GM21737 (cell line): Measurements from ENCODE around the gene AAK1.

ENCODE experiments used
- ATAC-seq: cut with Tn5 transposase; IDR thresholded peaks from one replicate; pipeline ENCODE4 v1.9.1; 2021; ENCODE audit warnings: mild to moderate bottlenecking, moderate library complexity; ENCODE audit not compliant: unreplicated experiment

The AAK1 gene

GRCh38 chr2:69546646-69547045 lies 96.9 kb downstream of the AAK1 start:
- no peak for ATAC-seq

DNA sequence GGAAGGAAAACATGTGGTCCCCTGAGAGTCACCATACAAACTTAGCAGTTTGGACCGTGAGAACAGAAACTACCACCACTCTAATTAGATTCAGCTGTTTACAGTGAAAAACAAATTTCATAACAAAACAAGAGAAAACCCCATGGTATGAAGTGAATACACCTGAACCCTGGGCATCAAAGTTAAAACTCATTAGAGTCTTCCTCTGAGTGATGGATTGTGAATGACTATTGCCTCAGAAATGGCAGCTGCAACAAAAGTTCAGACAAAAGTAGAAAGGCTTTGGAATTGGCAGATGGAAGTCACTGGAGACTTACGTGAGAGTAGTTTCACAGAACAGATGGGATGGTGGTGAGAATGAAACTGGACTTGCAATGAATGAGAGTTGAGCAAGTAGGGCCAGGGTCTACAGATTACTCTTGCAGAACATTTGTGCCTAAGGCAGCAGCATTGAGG lies 98.0 kb downstream of the AAK1 start:
- no peak for ATAC-seq

DNA sequence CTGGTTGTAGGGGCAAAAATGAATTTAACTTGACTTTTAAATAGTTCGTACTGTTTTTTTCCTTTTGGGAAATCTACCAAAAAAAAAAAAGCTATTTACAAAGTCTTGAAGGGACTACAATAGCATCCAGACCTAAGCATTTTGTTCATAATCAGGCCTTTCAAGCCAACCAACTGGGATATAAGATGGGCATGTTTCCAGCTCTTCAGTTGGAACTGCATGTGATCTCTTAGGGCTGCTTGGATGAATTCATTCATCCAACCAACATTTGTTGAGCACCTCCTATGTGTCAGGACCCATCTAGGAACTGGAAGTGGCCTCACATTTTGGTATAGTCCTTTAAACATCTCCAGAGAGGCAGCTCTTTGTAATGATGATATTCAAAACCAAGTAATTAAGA lies 98.6 kb downstream of the AAK1 start:
- ATAC-seq, result no peak

DNA sequence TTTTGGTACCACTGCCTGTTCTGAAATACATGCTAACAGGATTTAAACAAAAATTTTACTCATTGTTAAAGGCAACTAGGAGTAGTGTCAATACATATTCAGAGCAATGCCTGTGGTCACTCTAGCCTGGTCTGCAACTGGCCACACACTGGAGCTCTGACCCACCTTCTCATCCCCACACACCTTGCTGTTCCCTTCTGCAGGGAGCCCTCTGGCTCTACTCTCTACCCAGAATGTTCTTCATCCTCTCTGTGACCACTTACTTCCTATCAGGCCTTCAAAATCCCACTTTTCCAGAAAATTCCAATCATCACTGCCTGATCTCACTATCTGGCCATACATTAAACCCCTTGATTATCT lies 104.0 kb downstream of the AAK1 start:
- no peak for ATAC-seq

GRCh38 chr2:69538872-69539548 lies 104.5 kb downstream of the AAK1 start:
- ATAC-seq, result no peak

DNA sequence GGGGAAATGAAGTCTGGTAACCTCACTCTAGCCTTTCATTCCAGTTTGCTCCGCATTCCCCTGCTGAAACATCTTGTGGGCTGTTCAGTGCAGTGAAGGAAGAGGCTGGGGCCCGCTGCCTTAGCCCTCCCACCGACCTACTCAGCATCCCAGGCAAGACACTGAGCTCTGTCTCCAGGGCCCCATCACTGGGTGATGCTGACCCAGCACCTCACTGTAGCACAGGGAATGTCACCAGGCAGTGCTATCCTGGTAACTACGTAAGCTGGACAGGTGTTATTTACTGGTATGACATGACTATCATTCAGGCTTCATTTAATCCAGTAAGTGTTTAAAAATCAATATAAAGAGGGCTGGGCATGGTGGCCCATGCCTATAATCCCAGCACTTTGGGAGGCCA lies 105.3 kb downstream of the AAK1 start:
- ATAC-seq, result no peak

- no peak for ATAC-seq
Measured at GRCh38 chr2:69535817-69536241, 107.7 kb downstream of the AAK1 start.

DNA sequence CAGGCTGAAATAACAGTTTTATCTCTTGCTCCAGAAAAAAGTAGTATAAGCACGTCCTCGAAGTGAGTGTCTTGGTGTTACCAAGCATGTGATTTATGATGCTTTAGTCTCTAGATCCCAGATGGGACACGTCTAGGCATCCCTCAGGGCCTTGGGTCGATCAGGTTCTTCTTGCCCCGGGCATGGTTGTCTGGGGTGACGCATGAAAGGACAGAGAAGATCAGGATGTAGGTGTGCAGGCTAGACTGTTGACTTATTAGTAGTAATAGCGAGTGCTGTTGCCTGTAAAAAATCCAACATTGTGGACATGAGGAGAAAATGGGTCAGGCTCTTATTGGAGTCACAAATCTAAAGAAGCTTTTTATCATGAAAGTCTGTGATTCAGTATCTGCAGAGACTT lies 112.4 kb downstream of the AAK1 start:
- no peak for ATAC-seq

DNA sequence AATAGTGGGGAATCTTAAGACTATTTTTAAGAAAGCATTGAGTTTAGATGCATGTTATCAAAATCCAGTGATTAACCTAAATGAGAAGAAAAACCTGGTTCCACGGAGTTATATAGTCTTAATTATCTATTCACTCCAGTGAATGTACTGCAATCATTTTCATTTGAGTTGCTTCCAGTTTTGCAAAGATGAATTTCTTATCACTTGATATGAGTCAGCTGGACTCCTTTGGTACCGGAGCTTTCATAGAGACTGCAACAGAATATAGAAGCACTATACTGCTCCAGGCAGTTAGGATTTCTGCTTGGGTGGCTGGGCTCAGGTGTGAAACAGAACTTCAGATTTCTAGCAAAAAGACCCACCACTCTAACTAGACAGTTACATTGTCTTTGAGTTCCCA lies 114.1 kb downstream of the AAK1 start:
- ATAC-seq, result no peak

GRCh38 chr2:69525261-69525660 lies 118.3 kb downstream of the AAK1 start:
- no peak for ATAC-seq

- no peak for ATAC-seq
Measured at GRCh38 chr2:69524799-69525198, 118.7 kb downstream of the AAK1 start.

- ATAC-seq, result no peak
Measured at GRCh38 chr2:69521747-69522146, 121.8 kb downstream of the AAK1 start.

DNA sequence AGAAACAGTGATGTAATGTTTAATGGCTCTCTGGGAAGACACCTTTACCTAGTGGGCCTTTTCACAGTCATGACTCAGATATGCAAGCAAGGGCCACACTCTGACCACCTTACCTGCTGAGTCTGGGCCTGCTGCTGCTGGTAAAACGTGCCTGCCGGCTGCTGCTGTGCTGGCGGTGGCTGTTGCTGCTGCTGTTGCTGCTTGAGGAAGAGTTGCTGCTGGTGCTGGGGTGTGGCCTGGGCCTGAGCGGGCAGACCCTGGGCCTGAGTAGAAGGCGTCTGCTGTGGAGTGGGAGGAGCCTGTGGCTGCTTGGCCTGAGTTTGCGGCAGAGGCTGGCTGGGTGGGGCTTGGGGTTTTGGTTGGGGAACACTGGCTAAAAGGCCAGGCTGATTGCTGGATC lies 124.7 kb downstream of the AAK1 start:
- ATAC-seq, result no peak

GRCh38 chr2:69517410-69517809 lies 126.1 kb downstream of the AAK1 start:
- ATAC-seq, result no peak

DNA sequence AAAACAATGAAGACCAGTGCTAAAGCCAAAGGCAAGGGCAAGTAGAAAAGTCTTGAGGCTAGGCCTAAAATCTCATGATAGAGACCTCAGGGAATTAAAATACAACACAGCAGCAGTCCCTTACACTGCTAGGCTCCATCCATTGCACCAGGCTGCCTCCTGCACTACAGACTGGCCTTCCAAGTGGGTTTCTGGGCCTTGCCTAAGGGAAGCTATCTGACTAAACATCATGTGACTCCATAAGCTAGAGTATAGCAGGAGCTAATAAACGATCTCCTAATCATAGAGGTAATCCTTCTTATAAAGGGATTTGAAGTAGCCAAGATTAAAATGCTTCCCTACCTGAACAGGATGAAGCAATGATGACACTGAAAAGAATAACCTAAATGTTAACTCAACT lies 128.7 kb downstream of the AAK1 start:
- no peak for ATAC-seq

DNA sequence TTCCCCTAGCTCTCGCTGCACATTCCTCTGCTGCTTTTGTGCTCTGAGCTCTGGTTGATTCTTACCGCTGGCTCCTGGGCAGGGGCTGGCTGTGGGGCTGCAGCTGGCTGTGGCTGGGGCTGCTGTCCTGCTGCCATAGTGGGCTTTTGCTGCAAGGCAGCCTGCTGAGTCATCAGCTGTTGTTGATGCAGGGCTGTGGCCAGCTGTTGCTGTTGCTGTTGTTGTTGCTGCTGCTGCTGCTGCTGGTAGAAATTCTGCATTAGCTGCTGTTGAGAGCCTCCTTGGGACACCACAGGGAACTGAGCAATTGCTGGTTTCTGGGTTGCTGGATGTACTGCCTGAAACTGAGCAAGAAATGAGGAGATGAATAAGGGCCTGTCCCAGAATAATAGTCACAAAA lies 129.1 kb downstream of the AAK1 start:
- ATAC-seq, result no peak

DNA sequence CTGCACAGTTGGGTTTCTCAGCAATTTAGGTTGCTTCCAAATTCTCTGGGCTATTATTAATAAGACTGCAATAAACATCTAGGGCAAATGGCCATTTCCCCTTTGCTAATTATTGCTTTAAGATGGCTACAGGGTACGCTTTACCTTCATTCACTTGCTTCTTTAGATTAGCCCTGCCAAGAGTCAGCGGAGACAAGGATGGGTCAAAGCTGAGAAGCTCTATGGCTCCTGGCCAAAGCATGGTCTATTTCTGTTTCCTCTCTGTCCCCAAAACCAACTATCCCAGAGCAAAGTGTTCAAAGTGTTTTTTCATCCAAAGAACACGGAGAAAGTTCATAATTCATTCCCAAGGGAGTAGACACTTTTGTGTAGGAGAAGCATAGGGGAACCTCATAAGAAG lies 131.1 kb downstream of the AAK1 start:
- ATAC-seq, result no peak

GRCh38 chr2:69510204-69510603 lies 133.3 kb downstream of the AAK1 start:
- no peak for ATAC-seq

DNA sequence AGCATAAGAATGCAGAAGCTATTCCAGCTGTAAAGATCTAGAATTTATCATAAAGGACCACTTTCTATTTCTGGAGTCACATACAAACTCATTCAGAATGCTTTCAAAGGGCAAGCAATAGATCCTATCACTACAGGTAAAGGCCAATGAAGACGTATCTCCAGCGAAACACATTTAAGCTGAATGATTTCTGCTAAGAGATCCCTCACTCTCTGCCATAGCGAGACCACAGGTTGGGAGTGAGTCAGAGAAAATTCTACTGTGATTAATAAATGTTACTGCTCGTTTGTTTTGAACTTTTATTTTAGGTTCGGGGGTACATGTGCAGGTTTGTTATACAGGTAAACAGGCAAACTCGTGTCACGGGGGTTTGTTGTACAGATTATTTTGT lies 133.8 kb downstream of the AAK1 start:
- ATAC-seq, result no peak

- ATAC-seq, result no peak
Measured at GRCh38 chr2:69509011-69509749, 134.4 kb downstream of the AAK1 start.

GRCh38 chr2:69505710-69506109 lies 137.8 kb downstream of the AAK1 start:
- no peak for ATAC-seq

DNA sequence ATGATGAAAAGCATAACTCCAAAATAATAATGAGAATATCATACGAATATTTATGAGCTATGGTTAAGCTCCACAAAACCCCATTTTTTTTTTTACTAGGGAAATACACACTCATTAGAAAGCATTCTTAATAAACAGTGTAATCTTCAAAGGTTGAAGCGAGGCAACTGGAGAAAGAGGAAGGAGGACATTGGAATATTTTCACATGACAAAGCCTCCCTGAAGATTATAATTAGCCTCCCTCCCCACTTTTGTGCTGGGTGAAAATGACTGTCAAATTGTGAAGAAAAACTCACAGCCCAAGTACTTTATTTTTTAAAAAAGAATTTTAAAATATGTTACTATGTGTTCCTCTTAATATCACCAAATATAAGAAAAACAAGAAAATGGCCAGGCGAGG lies 142.2 kb downstream of the AAK1 start:
- ATAC-seq, result no peak

DNA sequence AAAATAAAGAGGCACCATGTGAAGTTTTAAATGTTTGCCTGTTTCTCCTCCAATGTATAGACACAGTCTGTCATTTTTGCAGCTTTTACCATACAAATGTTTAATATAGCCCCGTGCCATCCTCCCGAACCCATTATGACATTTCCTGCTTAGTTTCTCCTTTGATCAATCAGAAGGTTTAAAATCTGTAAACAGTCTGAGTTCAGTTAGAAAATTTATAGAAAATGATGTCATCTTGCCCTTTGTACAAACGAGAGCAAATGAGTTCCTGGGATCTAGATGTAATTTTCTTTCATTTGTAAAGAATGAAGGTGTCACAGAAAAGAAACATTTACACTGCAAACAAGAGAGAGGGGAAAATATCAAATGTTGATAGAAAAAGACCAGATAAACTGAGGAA lies 143.6 kb downstream of the AAK1 start:
- no peak for ATAC-seq
